HG03103 (cell line): ENCODE measurements around the gene DPM2.

ENCODE experiments used
- ATAC-seq: cut with Tn5 transposase; IDR thresholded peaks from one replicate; pipeline ENCODE4 v1.9.1; 2021; ENCODE audit warnings: low read depth; ENCODE audit not compliant: unreplicated experiment

Gene DPM2

DNA sequence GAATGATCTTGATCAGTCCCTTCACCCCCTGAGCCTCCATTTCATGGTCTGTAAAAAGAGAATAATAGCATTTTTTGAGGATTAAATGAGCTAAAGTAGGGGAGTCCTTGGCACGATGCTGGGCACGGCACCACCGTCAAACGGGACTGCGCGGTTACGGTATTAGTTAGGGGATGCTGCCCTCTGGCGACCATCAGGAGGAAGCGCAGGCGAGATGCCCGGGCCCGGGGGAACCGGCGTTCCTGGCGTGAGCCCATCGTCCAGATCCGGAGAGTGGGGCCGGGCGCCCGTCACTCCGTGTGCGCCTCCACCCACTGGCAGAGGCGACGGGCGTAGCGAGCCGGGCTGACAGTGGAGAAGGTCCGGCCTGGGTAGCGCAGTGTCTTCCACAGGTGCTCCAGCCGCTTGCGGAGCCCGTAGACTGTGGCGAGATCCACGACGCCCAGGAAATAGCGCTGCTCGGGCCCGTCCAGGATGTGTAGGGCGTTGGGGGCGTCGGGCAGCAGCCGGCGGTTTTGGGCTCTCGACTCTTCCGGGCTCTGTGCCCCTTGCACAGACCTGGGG lies 16.0 kb downstream of the DPM2 start:
- ATAC-seq = no peak

DNA sequence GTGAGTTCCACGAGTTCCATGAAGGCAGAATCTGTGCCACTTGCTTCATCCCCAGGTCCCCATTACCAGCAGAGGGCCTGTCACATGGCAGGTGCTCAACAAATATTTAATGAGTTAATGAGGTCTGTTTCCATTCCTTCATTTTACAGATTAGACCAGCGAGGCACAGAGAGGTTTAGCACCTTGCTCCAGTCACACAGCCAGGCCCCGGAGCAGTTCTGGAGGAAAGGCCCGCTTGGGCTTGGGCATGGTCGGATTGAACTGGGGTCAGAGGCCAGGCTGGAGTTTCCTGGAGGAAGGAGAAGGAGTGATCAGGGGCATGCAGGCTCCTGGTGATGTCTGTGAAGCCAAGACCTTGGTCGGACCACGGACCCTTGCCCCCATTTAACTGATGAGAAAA lies 16.9 kb downstream of the DPM2 start:
- no peak for ATAC-seq

DNA sequence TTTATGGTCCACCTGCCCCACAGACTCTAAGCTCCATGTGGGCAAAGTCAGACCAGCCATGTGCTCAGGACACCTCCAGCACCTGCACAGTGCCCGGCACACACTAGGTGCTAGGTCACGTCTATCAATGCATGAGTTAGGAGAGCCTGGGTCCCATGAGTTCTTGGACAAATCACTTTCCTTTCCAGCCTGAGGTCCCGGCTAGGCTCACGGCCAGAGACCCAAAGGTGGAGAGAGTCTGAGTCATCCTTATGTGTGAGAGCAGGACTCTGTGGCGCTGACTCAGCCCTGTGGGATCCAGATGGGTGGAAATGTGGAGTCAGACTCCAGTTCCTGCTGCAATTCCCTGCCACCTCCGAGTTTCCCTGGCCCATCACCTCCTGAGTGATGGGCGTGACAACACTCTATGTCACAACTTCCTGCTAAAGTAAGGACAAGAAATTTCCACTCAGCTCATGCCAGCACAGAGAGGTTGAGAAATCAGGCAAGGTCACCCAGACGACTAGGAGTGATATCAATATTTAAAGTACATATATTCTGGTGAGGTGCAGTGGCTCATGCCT lies 18.3 kb downstream of the DPM2 start:
- ATAC-seq = no peak

DNA sequence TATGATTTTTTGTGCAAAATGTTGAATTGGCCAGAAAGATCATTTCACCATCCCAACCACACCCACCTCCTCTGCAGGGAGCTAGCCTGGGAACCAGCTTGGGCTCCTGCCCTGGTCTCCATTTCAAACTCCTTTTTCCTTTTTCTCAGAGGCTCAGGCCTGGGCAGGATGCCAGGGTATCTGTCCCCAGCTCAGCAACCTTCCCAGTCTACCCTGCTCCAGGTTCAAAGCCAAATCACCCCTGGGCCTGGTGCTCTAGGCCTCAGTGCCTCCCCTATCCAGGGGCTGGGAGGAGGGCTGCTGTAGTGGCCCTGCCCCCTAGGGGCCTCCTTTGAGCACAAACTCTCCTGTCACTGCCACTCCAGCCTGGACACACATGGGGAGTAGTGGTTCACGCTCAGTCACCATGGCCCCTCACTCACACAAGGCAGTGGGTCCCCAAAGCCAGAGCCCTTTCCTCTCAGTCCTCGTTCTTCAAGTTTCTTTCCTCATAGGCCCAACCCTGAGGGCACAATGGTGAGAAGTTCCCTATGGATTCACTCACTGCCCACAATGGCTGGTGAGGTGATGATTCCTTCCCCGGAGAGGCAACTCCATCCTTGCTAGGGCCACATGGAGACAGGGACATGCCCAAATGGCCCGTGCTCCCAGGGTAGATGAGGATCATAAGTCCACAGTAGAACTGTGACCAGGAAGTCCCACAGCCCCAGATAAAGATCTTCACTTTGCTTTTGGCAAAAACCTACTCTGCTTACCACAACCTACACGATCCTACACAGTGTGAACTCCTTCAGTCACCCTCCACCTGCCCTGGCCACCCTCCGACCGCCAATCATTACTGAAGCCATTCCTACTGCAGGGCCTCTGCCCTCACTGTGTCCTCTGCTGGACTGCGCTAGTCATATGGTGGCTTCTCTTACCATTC lies 19.2 kb downstream of the DPM2 start:
- ATAC-seq = no peak

DNA sequence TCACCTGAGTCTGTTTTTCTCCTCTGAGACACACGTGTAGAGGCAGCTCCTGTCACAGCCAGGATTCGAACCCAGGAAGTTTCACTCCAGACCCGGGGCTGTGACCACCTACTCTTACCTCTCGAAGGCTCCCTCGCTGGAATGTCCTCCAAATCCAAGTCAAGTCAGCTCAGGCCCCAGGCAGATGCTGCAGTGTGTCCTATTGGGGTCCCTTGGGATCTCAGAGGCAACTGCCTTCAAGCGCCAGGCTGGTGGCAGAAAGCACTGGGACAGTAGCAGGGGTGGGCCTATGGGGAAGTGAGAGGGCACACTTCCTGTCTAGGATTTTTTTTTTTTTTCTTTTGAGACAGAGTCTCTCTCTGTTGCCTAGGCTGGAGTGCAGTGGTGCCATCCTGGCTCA lies 20.1 kb downstream of the DPM2 start:
- no peak for ATAC-seq

DNA sequence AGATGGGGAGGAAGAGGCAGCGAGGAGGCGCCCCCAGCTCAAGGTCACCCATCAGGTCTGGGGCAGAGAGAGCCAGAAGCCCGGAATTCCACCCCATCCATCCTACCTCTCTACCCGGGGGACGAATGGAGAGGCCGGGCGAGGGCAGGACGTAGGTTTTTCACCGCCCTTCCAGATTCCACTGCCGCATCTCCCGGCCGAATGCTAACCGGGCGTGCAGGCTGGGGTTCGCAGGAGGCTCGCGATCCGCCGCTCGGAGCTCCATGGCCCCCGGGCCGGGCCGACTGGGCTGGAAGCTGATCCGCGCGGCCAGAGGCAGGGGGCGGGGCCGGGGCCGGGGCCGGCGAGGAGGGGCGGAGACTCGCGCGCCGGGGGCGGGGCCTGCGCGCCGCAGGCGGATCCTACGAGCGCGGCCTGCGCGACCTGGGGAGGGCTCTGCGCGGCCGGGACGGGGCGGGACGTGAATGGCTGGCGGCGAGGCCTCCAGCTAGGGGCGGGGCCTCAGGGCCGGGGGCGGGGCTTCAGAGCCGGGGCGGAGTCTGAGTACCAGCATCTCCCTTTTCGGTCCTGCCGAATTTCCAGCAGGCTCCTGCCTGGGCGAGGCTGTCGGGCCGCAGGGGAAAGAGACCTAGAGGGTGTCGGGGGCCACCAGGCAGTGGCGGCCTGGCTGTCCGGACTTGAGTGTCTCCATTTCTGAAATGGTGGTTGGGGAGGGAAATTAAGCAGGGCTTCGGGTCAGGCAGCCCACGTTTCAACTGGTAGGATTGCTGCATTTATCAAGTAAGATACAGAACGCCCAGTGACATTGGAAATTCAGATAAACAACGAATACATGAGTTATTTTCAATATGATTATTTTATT lies 20.7 kb downstream of the DPM2 start, which contains the start of gene ST6GALNAC4:
ST6GALNAC4 (minus strand) TSS at position 322 of the 862 bp plus-strand sequence. CDS start 622 bp downstream, outside the sequence.
- ATAC-seq = peak; percentile 60

DNA sequence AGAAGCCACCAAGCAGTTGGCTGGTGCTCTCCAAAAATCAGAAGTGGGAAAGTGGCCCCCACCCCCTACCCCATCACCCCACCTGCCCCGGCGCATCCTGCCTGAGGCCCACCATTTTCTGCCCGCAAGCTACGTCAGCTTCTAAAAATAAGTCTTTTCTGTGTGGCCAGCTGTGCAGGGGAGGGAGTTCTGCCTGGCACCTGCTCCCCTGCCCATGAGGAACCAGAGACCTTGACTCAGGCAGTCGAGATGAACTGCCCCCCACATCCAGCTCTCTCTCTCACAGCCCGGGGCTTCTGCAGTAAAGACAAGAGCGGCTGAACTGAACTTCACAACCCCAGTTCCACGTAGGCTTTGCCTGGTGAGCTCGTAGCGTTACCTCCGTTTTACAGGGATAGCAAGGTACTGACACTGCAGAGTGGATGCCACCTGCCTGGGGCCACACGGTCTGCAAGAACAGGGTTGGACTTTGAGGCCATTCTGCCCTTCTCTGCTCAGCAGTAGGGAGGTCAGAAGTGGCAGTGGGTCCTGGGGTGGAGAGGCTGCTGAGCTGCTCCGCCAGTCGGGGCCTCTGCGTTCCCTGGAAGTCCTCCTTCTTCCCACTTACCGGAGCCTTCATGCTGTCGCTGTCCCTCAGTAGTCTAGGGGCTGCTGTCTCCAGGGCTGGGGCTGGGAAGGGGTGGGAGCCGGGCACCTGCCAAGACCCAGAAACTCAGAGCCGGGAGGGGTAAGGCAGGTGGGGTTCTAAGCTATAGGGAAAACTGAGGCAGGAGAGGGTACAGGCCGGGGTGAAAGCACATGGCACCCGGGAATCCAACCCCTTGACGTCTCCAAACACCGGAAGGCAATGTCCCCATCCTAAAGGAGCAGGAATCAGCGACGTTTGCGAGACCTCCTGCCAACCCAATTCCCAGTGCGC lies 21.6 kb downstream of the DPM2 start:
- ATAC-seq = no peak

DNA sequence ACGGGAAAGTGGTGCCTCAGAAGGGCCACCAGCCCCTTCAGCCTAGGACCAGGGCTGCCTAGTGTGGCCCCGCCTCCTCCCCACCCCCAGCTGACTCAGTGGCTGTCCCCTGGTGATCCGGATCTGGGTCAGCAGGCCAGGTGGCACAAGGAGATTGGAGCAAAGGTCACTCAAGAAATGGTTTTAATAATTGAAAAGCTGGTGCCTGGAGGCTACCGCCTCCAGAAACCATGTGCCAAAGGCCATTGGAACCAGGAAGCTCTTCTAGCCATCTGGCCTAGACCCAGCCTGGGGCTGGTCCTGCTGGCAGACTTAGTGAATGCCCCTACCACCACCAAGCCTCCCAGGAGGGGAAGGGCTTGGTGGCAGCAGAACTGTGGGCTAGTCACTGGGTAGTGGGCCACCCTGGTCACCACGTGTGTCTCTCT lies 22.3 kb downstream of the DPM2 start:
- ATAC-seq = no peak

DNA sequence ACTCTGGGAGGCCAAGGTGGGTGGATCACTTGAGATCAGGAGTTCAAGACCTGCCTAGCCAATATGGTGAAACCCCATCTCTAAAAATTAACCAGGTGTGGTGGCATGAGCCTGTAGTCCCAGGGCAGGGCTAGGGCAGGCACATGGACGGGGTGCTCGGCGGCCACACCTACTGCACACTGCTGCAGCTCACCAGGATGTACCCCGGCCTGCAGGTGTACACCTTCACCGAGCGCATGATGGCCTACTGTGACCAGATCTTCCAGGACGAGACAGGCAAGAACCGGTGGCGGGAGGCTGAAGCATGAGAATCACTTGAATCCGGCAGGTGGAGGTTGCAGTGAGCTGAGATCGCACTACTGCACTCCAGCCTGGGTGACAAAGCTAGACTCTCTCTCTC lies 24.0 kb downstream of the DPM2 start:
- ATAC-seq = no peak

DNA sequence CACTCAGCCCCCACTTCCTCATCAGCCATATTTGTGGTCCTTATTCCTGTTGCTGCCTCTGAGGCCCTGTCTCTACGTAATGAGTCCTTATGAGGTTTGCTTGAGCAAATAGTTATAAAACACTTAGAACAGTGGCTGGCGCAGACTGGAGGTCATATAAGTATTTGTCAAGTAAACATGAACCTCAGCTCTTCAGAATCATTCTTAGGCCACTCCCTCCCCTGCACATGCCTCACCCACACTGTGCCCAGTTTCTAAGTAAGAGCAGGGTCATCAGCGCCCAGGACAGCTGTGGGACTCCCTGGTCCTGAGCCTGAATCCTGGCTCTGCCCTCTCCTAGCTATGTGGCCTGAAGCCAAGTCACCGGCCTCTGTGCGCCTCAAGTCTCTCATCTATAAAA lies 24.8 kb downstream of the DPM2 start:
- no peak for ATAC-seq

DNA sequence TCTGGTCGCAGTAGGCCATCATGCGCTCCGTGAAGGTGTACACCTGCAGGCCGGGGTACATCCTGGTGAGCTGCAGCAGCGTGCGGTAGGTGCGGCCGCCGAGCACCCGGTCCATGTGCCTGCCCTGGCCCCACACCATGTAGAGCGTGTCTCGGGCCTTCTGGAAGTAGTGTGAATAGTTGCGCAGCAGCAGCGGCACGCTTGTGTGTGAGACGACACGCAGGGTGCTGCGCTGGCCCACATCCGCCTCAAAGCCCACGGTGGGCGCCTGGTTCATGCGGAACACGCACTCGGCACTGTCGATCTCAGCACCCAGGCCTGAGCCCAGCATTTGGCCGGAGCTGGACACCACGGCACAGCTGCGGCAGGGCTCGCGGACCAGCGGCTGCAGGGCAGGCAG lies 25.4 kb downstream of the DPM2 start:
- no peak for ATAC-seq

DNA sequence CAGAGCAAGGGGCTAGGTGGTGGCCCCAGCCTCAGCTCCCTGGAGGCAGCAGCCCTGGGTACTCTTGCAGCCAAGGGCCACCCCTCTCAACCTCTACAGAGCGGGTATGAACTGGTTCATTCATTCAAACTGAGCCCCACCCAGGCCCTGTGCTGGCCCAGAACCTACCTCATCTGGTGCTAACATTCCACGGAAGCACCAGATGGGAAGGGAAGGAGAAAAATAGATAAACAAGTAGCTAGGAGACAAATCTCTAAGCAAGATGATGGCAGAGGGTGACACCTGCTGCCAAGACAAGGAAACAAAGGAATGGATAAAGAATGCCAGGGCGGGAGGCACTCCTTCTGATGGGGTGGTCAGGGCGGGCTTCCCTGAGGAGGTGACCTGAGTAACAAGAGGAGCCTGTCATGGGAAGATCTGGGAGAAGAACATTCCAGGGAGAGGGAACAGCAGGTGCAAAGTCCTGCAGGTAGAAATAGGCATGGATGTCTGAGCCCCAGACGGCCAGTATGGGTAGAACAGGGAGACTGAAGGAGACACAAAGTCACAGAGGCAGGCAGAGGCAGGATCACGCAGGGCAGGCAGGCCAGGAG lies 26.9 kb downstream of the DPM2 start:
- no peak for ATAC-seq

DNA sequence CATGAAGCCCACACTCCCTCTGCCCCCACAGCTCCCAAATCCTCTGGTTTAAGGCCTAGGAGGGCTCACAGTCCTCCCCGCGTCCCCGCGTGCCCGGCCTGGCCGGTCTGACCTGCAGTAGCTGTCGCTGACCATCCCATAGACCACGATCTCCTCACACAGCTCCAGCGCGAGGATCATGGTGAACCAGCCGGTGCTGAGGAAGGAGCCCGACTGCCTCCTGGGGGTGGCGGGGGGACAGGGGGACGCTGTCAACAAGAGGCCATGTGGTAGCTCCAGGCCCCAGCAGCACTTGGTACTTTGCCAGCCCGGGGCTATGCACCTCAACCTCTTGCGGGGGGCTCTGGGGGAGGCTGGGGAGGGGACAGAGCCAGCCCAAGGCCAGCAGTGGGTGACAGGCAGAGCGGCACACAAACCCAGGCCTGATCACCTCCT lies 27.8 kb downstream of the DPM2 start:
- no peak for ATAC-seq

DNA sequence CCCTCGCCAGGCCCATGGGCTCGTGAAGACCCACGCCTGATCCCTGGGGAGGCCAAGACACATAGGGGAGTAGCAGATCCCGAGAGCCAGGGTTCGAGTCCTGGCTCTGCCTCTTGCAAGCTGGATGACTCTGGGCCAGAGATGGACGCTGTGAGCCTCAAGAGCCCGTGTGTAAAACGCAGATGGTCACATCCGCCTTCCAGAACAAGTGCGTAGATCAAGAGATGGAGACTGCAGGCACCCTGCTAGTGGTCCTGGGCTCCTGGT lies 29.1 kb downstream of the DPM2 start:
- ATAC-seq = no peak

DNA sequence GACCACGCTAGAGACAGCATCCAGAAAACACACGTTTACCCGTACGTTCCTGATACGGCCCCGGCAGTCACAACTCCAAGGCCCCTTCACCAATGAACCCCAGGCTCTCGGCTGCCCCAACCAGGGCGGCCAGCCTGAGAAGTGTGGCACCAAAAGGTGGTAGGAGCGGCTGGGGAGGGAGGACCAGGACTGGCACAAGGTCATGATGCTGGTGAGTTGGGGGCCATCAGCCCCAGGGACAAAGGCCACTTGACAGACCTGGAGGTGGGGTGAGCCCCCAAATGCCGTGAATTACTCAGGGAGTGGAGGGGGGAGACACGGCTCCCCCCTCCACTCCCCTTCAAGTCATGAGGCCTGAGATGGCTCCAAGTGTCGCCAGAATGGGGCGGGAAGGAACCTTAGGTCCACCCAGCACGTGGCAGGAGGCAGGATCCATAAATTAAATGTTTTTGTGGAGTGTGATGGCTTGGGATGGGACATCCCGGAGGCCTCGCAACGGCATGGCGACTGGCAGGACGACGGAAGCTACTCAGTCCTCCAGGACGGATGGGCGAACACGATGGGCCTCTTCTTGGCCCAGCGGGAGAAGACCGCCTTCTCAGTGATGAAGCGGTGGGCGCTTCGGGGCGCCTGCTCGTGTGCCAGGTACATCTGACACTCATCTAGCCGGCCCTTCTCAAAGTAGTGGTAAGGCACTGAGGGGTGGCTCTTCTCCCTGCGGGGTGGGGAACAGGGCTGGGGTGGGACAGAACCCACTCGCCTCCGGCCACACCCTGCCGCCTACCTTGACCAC lies 29.6 kb downstream of the DPM2 start:
- no peak for ATAC-seq

DNA sequence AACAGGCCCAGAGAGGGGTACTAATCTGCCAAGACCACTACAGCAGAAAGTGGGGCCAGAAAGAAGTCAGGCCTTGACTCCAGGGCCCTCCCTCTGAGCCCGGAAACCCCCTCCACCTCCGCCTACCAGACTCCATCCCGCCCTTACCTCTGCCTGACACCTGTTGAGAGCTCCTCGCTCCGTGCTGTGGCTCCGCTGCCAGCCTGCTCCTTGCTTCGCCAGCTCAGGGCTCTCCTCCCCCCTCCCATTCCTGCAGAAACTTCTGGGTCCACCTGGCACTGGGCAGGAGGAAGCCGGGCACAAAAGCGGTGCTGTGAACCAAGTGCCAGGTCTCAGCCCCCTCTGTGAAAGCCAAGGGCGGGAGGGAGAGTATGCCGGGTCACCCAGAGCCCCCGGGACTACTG lies 31.9 kb downstream of the DPM2 start:
- no peak for ATAC-seq

DNA sequence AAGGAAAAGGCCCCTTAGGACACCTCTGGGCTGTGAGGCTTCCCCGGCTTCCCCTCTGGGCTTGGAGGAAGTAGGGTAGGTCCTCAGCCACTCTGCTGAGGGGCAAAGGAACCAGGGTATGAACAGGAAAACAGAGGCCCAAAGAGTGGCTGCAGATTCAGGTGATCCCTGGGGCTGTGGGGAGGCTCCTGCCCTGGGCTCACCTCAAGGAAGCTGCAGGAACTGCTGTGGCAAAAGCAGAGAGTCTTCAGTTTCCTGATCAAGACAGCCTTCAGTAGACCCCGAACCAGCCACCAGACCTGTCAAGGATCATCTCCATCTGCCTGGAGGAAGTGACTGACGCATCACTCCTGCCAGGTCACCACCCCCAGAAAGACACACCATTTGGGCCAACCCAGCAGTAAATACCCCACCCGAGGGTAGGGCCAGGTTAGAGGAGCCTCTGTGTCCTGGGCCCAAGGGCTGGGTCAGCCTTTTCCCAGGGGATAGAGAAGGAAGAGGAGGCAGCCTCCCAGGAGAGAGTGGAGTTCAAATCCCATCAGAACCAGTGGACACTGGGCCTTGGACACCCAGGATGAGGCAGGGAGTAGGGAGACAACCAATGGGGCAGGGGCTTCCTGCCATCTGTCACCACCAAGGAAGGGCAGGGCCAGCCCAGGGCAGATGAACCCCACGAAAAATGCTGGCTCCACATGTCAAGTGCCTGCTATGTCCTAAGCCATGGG lies 32.5 kb downstream of the DPM2 start:
- no peak for ATAC-seq

DNA sequence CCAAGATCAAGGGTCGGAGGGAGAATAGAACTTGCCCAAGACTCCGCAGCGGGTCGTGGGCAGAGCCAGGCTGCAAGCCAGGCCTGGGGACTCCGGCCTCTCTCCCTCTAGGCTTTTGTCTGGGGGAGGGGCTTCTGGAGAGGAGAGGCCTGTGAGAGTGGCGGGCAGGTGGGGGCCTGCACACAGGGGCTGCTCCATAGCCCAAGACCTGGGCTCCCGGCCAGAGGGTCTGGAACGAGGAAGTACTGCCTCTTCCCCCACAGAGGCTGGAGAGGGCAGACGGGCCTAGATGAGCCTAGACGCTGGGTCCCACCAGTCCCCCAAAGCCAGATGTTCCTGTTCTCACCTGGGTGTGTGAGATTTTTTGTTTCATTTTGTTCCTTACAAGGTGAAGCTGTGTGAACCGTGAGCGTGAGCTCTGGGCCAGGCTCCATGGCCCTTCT lies 33.1 kb downstream of the DPM2 start:
- no peak for ATAC-seq
